Panc1 (cell line): Measurements from ENCODE around the gene TRAPPC8. TPM values are rescaled to one million over a fixed set of nuclear protein-coding genes. Genes with fewer than 3 reads are reported as not detected.

Experiments
- ATAC-seq: fragments of 200-7000 bp; cut with Tn5 transposase; 2 replicates; pipeline ENCODE4 v1.9.1; 2020; ENCODE audit warnings: mild to moderate bottlenecking, moderate library complexity
- BruUV-seq: library from RNA; stranded (reverse); fragments of 400-500 nt; replicated peaks from 2 replicates; lab custom pipeline; 2021; lab: Mats Ljungman, UMichigan
- CTCF ChIA-PET: fragments of 300-600 bp; sonication (Branson Sonifier 250); formaldehyde crosslinking; loops from one replicate; lab custom pipeline; 2022; ENCODE audit warnings: antibody characterized with exemption; lab: Charles Lee
- POLR2A ChIA-PET: fragments of 300-600 bp; sonication (Branson Sonifier 250); formaldehyde crosslinking; loops from one replicate; lab custom pipeline; 2022; ENCODE audit warnings: antibody characterized with exemption; lab: Charles Lee
- DNase-seq: peaks from one replicate; pipeline ENCODE4 v3.0.0-alpha.2; 2010; ENCODE audit warnings: low read depth, low spot score
- H3K27ac ChIP-seq: 2 replicates; pipeline ENCODE4 v1.5.1; 2011; ENCODE audit warnings: mild to moderate bottlenecking, low read length, inconsistent platforms
- H3K27me3 ChIP-seq: fragments of 200-500 bp; sonication (Bioruptor generic); 2 replicates; pipeline ENCODE4 v1.6.0; 2014; ENCODE audit warnings: low read length, inconsistent platforms; ENCODE audit not compliant: control insufficient read depth, insufficient read depth
- H3K36me3 ChIP-seq: fragments of 200-500 bp; sonication (Bioruptor generic); 2 replicates; pipeline ENCODE4 v1.5.1; 2014; ENCODE audit warnings: inconsistent platforms, mild to moderate bottlenecking, low read length, moderate library complexity; ENCODE audit not compliant: control insufficient read depth, insufficient read depth
- H3K4me1 ChIP-seq: 2 replicates; pipeline ENCODE4 v1.5.1; 2011; ENCODE audit warnings: inconsistent platforms, mild to moderate bottlenecking, low read length, moderate library complexity; ENCODE audit not compliant: control insufficient read depth, insufficient read depth
- H3K4me3 ChIP-seq, 2 experiments: 2 replicates each; pipeline ENCODE4 v1.5.1; 2011 to 2012; ENCODE audit warnings: low read depth in 2 of 2, low read length in 2 of 2, mild to moderate bottlenecking in 2 of 2, inconsistent platforms in 1 of 2, moderate library complexity in 1 of 2
- H3K9me3 ChIP-seq: fragments of 200-500 bp; sonication (Bioruptor generic); 2 replicates; pipeline ENCODE4 v1.5.1; 2014; ENCODE audit warnings: low read depth, mild to moderate bottlenecking, inconsistent platforms, low read length, moderate library complexity; ENCODE audit not compliant: control insufficient read depth, insufficient read depth
- POLR2AphosphoS5 ChIP-seq: IDR thresholded peaks from 2 replicates; pipeline ENCODE4 v1.6.1; 2012; ENCODE audit warnings: mild to moderate bottlenecking, low read depth, low read length, moderate library complexity
- SIN3A ChIP-seq: IDR thresholded peaks from 2 replicates; pipeline ENCODE4 v1.6.1; 2012; ENCODE audit warnings: low read depth, mild to moderate bottlenecking, low read length, moderate library complexity, borderline replicate concordance; ENCODE audit not compliant: insufficient read depth
- TCF7L2 ChIP-seq: IDR thresholded peaks from 2 replicates; pipeline ENCODE4 v1.6.1; 2011; ENCODE audit warnings: mild to moderate bottlenecking, low read depth, low read length, inconsistent platforms
- in situ Hi-C: cut with HindIII; loops from 2 replicates; pipeline ENCODE4 v1.10.0; 2016; ENCODE audit warnings: low sequenced_read_pairs, low pct_unique_long_range_greater_than_20kb
- intact Hi-C: fragments of 100-400 bp; cut with micrococcal nuclease; formaldehyde crosslinking; loops from one replicate; pipeline ENCODE4 v1.10.0; 2022; ENCODE audit not compliant: unreplicated experiment
- total RNA-seq: library from RNA; stranded (reverse); gene quantifications from one replicate; pipeline ENCODE4 v1.2.1, GENCODE V29; 2021; ENCODE audit not compliant: unreplicated experiment
- TF ChIP-seq, protein P1 (sequence below), 2 experiments: IDR thresholded peaks; 2 replicates each; pipeline ENCODE4 v1.6.1; 2011 to 2012; ENCODE audit warnings: low read depth in 2 of 2, control low read depth in 1 of 2, low read length in 1 of 2, mild to moderate bottlenecking in 1 of 2, moderate library complexity in 1 of 2; ENCODE audit not compliant: insufficient read depth in 1 of 2
- TF ChIP-seq, protein P2 (sequence below): fragments of 450-650 bp; IDR thresholded peaks from 2 replicates; pipeline ENCODE4 v1.5.1; 2017; ENCODE audit warnings: mild to moderate bottlenecking

TRAPPC8 gene
- total RNA-seq, 1 experiment from 2014 or later = 35.3 TPM

DNA sequence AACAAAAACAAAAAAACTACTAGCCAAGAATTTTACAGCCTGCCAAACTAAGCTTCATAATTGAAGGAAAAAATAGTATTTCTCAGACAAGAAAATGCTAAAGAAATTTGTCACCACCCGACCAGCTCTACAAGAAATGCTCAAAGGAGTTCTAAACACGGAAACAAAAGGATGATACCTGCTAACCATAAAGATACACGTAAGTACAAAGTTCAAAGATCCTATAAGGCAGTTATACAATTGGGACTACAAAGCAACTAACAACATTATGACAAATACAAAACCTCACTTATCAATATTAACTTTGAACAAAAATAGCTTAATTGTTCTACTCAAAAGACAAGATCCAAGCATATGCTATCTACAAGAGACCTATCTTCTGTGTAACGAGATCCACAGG is 64.6 kb downstream of the TRAPPC8 start:
- intact Hi-C loops = no loop called here

DNA sequence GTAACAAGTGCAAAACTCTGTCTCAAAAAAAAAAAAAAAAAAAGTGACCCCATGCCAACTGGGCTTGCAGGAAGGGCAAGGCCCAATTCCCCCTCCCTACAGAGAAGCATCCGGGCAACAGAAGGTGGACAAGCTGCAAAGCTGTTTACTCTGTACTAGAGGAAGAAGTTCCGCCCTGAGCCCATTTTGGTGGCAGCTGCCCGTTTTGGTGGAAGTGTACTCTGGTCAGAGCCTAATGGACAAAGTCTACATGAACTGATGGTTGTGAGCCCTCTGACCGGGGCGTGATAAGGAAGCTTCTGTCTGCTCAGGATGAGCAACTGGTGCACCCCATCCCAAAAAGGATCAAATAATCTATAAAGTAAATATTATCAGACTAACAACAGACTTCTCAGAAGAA is 65.0 kb downstream of the TRAPPC8 start:
- no peak overlapping the region for H3K4me3 ChIP-seq
- POLR2A ChIA-PET = no interaction called here
- TF ChIP-seq SIN3A = no peak
- no peak for TF ChIP-seq POLR2AphosphoS5
- no peak for TF ChIP-seq TCF7L2
- TF ChIP-seq, protein P1, sequence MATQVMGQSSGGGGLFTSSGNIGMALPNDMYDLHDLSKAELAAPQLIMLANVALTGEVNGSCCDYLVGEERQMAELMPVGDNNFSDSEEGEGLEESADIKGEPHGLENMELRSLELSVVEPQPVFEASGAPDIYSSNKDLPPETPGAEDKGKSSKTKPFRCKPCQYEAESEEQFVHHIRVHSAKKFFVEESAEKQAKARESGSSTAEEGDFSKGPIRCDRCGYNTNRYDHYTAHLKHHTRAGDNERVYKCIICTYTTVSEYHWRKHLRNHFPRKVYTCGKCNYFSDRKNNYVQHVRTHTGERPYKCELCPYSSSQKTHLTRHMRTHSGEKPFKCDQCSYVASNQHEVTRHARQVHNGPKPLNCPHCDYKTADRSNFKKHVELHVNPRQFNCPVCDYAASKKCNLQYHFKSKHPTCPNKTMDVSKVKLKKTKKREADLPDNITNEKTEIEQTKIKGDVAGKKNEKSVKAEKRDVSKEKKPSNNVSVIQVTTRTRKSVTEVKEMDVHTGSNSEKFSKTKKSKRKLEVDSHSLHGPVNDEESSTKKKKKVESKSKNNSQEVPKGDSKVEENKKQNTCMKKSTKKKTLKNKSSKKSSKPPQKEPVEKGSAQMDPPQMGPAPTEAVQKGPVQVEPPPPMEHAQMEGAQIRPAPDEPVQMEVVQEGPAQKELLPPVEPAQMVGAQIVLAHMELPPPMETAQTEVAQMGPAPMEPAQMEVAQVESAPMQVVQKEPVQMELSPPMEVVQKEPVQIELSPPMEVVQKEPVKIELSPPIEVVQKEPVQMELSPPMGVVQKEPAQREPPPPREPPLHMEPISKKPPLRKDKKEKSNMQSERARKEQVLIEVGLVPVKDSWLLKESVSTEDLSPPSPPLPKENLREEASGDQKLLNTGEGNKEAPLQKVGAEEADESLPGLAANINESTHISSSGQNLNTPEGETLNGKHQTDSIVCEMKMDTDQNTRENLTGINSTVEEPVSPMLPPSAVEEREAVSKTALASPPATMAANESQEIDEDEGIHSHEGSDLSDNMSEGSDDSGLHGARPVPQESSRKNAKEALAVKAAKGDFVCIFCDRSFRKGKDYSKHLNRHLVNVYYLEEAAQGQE (IDR thresholded peaks at IDR 0.05; ENCODE audit: insufficient read depth in 1 of 2, low read depth in 2 of 2, low read length in 1 of 2) = no peak
- TF ChIP-seq, protein P2, sequence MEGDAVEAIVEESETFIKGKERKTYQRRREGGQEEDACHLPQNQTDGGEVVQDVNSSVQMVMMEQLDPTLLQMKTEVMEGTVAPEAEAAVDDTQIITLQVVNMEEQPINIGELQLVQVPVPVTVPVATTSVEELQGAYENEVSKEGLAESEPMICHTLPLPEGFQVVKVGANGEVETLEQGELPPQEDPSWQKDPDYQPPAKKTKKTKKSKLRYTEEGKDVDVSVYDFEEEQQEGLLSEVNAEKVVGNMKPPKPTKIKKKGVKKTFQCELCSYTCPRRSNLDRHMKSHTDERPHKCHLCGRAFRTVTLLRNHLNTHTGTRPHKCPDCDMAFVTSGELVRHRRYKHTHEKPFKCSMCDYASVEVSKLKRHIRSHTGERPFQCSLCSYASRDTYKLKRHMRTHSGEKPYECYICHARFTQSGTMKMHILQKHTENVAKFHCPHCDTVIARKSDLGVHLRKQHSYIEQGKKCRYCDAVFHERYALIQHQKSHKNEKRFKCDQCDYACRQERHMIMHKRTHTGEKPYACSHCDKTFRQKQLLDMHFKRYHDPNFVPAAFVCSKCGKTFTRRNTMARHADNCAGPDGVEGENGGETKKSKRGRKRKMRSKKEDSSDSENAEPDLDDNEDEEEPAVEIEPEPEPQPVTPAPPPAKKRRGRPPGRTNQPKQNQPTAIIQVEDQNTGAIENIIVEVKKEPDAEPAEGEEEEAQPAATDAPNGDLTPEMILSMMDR = no peak
- intact Hi-C loops = no loop called here
- H3K4me1 ChIP-seq = no peaks in the 10 kb centered on the region
- H3K27me3 ChIP-seq = no peaks in the 10 kb centered on the region
- BruUV-seq = no TSS peak
- CTCF ChIA-PET = no interaction called here
- DNase-seq = no peak
- H3K36me3 ChIP-seq = peaks cover 11% of the 10 kb centered on the region; the same call in 1 of the 2 replicates
- in situ Hi-C loops = no loop called here
- no peak for ATAC-seq
- no peaks in the 10 kb centered on the region for H3K9me3 ChIP-seq
- no peak overlapping the region for H3K27ac ChIP-seq

More for the DNA sequence above, 64.6 kb downstream of the TRAPPC8 start:
- Histone ChIP-seq H3K9me3 (no peaks in the 10 kb centered on the region), H3K4me3 (no peak overlapping the region), H3K27me3 (no peaks in the 10 kb centered on the region), H3K36me3 (peaks cover 11% of the 10 kb centered on the region; the same call in 1 of the 2 replicates), H3K4me1 (no peaks in the 10 kb centered on the region), H3K27ac (no peak overlapping the region)
- ATAC-seq (no peak), DNase-seq (no peak)
- TF ChIP-seq, protein P2 = no peak
- TF ChIP-seq SIN3A (no peak), TCF7L2 (no peak), POLR2AphosphoS5 (no peak)
- TF ChIP-seq, protein P1 (IDR thresholded peaks at IDR 0.05; ENCODE audit: insufficient read depth in 1 of 2, low read depth in 2 of 2, low read length in 1 of 2) = no peak
- POLR2A ChIA-PET = no interaction called here
- CTCF ChIA-PET = no interaction called here
- no TSS peak for BruUV-seq
- in situ Hi-C loops = no loop called here
